T47D (cell line): ENCODE data around the gene APC2.
A peak's percentile ranks its signal among the peaks of the same experiment; 100 is the strongest.

Experiments
- DNase-seq, 2 experiments: peaks; one replicate each; pipeline versions ENCODE4 v3.0.0 to v3.0.0-alpha.2; 2011 to 2012; ENCODE audit warnings: low read depth in 1 of 2, low spot score in 1 of 2
- JUND ChIP-seq: IDR thresholded peaks from 2 replicates; pipeline ENCODE4 v1.6.1; 2012; ENCODE audit warnings: low read depth
- in situ Hi-C: cut with HindIII; loops from 2 replicates; pipeline ENCODE4 v1.10.0; 2016; ENCODE audit warnings: low sequenced_read_pairs, low pct_unique_long_range_greater_than_20kb

APC2 gene

DNA sequence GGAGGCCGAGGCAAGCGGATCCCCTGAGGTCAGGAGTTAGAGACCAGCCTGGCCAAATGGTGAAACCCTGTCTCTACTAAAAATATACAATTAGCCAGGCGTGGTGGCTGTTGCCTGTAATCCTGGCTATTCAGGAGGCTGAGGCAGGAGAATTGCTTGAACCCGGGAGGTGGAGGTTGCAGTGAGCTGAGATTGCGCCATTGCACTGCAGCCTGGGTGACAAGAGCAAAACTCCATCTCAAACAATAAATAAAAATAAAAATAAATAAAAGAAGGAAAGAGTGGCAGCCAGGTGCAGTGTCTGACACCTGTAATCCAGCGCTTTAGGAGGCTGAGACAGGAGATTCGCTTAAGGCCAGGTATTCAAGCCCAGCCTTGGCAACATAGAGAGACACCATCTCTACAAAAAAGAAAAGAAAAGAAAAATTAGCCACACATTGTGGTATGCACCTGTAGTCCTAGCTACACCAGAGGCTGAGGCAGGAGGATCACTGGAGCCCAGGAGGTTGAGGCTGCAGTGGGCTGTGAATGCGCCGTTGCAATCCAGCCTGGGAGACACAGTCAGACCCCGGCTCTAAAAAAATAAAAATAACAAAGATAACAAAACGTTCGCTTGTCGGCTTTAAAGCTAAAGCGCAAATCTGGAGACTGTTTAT is 52.6 kb downstream of the APC2 start:
- TF ChIP-seq JUND: no peak
- in situ Hi-C loops: no loop called here
- DNase-seq: no peak

DNA sequence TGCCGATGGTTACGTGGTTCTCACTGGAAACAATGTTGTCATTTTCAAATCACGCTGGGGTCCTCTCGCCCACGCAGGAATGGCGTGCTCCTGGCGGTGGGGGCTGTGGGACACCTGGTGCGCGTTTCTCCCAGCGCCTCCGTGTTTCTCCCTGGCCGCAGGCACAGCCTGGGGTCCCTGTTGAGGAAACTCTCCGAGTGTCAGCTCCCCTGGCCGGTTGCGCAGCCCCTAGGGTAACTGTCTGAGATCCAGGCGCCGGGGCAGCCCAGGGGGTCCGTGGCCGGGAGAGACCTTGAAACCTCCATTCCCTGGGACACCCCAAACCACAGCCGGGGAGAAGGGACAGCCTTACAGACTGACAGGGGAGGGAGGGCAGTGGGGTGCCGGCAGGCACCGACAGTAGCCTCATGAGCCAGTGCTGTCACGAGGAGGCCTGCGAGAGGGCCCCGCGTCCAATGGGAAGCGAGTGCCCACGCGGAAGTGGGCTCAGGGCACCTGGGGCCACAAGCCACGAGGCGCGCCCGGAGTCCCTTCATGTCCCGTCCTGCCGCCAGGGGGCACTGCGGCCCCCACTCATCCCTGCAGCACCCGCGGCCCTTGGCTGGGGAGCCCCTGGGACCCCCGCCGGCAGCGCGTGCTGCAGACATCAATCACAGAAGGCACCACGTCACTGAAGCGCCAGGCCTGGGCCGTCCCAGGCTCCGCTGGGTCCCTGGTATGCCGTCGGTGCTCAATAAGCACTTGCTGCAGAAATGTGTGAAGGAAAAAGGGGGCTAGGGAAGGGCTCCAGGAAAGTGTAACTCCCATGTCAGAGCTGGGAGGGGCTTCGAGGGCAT is 53.4 kb downstream of the APC2 start:
- TF ChIP-seq JUND: no peak

DNA sequence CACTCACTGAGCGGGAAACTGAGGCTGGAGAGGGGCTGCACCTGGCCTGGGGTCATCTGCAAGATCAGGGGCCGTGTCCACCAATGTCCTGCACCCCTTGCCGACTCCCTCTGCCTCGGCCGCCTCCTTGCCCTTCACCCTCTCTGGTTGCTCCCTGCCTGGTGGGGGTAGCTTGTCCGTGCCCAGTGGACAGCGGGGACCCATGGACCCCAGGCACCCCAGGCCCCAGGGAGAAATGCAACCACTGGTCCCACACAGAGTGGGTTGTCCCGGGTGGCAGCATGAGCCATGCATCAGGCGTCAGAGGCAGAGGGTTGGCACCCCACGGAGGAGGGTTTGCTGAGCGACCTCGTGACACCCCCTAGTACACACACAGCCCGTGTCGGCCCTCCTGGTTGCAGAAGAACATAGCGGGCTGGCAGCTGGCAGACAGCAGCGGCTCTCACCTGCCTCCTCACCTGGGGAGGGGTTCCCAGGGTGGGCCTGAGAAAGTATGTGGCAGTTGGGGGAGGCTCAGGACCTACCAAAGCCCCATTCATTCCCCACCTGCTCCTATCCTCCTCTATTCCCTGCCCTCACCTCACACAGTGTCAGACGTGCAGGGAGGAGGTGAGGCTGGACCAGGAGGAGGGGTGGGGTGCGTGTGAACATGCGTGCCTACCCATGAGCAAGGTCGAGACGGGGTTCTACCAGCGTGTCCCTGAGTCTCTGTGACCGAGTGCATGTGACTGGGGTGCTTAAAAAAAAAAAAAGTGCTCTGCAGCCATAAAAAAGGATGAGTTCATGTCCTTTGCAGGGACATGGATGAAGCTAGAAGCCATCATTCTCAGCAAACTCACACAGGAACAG is 54.2 kb downstream of the APC2 start:
- in situ Hi-C loops: no loop called here
- DNase-seq: no peak
- no peak for TF ChIP-seq JUND

More for the DNA sequence above, 53.4 kb downstream of the APC2 start:
- in situ Hi-C loops: no loop called here
- DNase-seq: peak in 1 of 2 experiments; percentile 35

DNA sequence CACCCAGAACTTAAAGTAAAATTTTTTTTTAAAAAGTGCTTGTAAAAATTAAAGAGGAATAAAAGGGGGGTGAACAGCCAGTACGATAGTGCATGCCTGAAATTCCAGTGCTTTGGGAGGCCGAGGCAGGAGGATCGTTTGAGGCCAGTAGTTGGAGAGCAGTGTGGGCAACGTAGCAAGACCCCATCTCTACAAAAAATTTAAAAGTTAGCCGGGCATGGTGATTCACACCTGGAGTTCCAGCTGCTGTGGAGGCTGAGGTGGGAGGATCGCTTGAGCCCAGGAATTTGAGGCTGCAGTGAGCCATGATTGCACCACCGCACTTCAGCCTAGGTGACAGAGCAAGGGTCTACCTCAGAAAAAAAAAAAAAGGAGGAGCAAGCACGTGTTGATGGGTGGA is 55.1 kb downstream of the APC2 start:
- no peak for TF ChIP-seq JUND
- in situ Hi-C loops: no loop called here
- no peak for DNase-seq

DNA sequence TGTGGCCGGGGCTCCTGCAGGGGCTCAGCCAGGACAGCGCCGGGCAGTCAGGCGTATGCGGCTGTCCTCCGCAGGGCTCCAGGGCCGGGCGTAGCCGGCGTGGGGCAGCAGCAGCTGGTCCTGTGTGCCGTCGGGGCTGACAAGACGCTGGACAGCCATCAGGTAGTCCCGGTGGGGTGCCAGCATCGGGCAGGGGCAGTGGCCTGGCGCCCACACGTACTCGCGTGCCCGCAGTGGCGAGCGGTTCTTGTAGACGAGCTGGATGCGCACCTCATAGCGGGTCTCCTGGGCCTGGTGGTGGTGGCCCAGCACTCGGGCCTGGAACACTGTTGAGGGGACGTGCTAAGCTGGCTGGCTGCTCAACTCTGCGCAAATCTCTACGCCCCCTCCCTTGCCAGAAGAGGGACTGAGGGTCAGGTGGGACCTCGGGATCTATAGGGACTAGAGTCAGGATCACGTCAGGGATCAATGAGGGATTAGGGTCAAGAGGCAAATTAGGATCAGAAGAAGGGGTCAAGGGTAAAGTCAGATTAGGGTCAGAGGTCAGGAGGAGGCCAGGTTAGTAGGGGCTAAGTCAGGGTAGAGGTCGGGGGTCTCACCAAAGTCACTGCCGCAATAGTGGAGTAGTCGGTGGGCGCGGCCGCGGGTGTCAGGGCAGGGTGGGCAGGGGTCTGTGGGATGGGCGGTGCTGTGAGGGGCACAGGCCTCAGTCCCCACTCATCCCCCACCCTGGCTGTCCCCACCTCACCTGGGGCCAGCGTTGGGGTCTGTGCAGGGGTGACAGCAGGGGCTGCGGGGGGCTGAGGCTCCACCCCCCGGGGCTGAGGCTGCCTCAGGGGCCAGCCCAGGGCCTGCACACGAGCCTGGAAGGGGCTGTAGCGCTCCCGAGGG is 56.3 kb downstream of the APC2 start:
- in situ Hi-C loops: no loop called here
- no peak for TF ChIP-seq JUND
- no peak for DNase-seq

DNA sequence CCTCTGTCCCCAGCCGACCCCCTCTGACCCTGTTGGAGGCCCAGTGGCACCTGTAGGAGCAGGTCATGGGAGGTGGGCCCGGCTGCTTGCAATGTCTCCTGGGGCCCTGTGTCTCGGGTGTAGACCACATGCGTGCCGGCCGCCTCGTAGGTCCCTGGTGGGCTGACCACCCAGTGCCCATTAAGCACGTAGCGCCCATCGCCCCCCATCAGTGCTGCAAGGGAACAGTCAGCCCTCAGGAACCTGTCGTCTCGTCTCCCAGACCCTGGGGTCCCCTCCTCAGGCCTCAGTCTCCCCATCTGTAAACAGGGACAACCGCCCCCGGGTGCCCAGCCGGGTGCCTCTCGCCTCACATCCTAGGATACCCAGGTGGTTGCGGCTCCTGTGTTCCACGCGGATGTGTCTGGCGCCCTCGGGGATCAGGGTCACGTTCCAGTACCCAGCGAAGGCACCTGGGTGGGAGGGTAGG is 57.3 kb downstream of the APC2 start:
- in situ Hi-C loops: no loop called here
- TF ChIP-seq JUND: no peak
- no peak for DNase-seq

DNA sequence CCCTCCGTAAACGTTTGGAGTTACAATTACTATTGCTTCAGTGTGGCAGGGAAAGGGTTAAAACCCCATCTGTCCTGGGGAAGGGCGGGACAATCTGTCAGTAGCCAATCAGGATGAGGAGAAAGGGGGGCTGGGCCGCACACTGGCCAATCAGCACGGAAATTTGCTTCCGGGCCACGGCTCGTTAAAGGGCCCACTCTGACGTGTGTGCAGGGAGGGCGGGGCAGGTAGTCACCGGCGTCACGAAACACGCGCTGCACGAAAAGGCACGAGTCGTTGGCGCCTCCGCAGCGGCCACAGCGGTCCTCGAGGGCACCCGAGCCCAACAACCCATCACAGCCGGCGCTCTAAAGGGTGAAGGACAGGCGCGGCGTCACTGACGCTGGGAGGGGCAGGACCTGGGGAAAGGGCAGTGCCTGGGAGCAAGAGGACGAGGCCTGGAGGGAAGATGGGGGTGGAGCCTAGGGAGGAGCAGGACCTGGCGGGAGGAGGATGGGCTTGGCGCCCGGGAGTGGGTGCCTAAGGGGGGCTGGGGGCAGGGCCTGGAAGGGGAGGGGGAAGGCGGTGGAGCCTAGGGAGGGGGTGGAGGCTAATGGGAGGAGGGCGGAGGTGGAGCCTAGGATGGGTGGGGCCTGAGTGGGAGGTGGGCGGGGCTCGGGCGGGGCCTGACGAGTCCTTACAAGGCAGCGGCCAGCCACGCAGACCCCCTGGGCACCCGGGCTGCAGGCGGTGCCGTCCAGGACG is 58.0 kb downstream of the APC2 start:
- in situ Hi-C loops: no loop called here

DNA sequence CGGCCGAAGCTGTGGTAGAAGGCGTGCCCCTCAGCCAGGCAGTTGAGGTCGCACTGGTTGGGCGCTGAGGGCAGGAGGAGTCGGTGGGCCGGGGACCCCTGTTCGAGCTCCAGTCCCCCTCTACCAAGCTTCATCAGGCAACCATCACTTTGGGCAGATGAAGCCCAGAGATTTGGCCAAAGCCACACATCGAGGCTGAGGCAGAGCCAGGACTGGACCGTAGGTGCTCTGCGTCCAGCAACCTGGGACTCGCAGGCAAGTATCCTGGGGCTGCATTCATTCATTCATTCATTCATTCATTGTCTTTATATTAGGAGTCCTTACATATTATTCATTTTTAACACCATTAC is 58.6 kb downstream of the APC2 start:
- no peak for TF ChIP-seq JUND
- in situ Hi-C loops: no loop called here
- no peak for DNase-seq

More for the DNA sequence above, 58.0 kb downstream of the APC2 start:
- TF ChIP-seq JUND: no peak
- peak; percentile 97 to 98 for DNase-seq

DNA sequence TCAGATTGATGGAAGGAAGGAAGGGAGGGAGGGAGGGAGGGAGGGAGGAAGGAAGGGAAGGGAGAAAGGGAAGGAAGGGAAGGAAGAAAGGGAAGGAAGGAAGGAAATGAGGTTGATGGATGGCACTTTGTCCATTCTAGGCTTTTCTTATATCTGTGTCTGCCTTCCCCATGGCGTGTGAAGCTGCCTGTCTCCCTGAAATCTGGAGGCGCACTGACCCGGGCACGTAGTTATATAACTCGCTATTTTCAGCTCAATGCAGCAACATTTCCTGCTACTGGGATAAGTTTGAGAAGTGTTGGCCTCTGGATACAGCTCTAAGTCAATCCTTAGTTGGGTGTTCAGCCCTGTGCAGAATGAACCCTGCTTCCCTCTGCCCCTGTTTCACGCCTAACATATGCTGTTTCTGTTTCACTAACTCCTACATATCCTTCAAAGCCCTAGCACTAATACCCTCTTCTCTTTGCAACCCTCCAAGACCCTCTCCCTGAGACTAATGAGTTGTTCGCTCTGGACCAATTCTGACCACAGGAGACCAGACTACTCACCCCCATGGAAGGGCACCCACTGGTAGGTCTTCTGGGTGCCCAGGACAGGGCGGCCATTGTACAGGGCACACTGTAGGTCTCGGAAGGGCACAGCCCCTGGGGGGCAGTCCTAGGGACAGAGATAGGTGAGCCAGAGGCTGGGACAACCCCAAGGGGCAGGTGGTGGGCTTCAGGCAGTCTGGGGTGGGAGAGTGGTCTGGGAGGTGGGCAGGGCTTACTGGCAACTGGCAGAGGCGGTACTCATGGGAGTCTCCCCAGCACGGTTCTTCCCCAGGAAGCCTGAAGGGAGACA is 59.9 kb downstream of the APC2 start:
- in situ Hi-C loops: no loop called here
- no peak for DNase-seq
- TF ChIP-seq JUND: no peak

DNA sequence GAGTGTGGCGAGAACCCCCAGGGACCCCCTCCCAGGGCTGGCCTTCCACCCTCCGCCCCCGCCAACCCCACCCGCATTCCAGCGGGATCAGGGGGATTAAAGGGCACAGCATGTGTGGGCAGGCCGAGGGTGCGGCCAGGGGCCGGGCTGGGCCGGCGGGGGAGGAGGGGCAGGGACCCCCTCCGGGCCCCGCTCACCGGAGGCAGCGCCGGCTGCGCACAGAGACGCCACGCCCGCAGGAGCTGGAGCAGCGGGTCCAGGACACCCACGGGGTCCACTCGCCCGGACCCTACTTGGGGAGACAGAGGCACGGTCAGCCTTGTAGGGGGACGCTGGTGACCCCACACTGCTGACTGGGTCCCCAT is 60.5 kb downstream of the APC2 start:
- in situ Hi-C loops: no loop called here
- TF ChIP-seq JUND: no peak
- no peak for DNase-seq

DNA sequence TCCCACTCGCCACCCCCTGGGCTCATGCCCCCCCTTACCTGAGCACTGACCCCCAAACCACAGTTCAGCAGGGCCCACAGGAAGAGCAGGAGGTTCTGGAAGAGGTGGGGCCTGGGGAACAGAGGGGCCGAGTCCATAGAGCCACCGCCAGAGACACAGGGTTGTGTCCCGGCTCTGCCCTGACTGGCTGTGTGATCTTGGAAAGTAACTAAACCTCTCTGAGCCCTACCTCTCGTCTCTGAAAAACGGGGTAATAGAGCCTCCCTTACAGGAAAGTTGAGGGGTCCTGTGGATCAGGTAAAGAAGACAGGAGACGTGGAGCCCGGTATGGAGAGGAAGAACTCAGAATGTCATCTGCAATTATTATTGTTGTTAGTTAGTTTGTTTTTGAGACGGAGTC is 60.9 kb downstream of the APC2 start:
- no peak for DNase-seq
- in situ Hi-C loops: no loop called here
- no peak for TF ChIP-seq JUND
